Stimulated activated CD8-positive, alpha-beta memory T cell treated with anti-CD3 and anti-CD28 coated beads, Interleukin-15, amount 100 ng/mL, for 24 hours (primary cell): ENCODE data around the gene GJC2.

Experiments
- DNase-seq: peaks from one replicate; pipeline ENCODE4 v3.0.0-alpha.2; 2020; ENCODE audit warnings: low read depth

The GJC2 gene

DNA sequence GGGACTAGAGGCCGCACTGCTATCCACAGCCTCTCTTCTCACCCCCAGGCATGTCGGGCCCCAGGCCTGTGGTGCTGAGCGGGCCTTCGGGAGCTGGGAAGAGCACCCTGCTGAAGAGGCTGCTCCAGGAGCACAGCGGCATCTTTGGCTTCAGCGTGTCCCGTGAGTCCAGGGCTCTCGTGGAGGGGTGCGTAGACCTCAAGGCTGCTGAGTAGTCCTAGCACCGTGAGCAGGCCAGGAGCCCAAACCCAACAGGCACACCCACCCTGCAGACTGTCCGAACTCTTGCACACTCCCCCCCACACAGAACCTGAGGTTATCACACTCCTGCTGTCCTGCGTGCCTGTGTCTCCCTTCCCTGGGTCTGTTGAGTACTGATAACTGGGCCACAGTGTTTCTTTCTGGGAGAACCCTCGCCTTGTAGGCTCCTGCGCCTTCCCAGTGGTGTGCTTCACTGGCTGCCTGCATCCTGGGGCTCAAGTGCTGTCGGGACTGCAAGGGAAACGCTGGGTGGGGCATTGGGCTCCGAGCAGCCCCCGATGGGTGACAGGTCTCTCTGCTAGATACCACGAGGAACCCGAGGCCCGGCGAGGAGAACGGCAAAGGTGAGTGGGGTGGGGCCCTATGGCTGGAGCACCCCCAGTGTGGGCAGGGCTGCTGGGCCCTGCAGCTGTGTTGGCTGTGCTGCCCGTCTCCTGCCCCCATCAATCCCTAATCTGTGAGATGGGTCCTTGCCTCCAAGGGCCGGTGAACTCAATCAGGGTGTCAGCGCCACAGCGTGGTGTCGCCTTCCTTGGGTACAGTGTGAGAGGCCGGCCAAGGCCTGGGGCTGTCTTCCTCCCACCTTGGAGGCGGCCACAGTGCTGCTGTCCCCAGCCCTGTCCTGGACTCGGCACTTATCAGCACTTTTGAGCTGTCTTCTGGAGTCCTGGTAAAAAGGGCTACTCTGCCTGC, 4.0 kb upstream of the GJC2 start:
- no peak for DNase-seq

DNA sequence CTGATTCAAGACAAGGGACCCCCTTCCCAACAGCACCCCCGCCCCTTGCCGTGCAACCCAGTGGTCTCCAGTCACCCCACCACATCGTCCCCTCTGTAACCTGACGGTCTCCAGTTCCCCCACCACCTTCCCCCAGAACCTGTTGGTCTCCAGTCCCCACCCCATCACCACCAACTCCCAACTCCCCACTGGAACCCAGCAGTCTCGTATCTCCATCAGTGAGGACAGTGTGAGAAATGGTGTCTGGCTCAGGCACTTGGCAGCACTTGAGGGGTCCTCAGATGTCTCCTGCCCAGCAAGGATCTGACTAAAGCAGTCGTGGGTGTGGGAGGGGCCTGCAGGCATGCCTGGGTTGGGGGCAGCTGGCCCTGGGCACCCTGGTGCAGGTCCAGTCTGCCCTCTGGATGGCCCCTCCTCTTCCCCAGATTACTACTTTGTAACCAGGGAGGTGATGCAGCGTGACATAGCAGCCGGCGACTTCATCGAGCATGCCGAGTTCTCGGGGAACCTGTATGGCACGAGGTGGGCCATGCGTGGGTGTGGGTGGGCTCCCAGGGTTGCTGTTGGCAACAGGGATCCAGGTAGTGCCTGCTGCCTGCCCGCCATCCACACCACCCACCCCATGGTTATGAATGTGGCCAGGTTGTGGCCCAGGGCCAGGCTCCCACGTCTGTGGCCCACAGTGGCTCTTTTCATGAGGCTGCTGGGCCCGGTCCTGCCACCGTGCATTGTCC, 3.1 kb upstream of the GJC2 start:
- DNase-seq = no peak

DNA sequence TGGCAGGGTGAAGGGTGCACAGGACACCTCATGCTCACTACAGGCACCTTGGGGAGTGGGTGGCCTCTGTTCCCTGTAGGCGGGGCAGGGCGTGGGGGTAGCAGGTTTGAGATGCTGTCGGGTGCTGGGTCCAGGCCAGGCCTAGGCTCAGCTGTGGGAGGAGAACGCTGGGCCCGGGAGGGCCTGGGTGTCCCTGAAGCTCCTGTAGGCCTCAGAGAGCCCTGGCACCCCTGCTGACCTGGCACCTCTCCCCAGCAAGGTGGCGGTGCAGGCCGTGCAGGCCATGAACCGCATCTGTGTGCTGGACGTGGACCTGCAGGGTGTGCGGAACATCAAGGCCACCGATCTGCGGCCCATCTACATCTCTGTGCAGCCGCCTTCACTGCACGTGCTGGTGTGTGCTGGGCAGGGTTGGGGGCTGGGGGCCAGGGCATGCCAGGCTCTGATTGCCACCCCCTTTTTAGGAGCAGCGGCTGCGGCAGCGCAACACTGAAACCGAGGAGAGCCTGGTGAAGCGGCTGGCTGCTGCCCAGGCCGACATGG, 2.5 kb upstream of the GJC2 start:
- no peak for DNase-seq

DNA sequence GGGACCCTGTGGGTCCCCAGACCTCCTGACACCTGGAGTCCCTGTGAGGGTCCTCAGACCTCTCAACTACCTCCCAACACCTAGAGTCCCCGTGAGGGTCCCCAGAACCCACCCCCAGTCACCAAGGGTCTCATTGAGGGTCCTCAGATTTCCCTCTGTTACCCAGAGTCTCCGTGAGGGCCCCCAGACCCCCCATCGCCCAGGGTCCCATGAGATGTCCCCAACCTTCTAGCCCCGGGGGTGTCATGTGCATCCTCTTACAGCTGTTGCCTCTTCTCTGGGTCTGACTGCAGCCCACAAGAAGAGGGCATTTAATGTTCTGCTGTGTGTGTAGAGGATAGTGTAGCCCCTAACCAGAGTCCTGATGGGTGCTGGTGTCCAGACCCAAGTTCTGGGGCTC, 2.0 kb upstream of the GJC2 start:
- DNase-seq = no peak

DNA sequence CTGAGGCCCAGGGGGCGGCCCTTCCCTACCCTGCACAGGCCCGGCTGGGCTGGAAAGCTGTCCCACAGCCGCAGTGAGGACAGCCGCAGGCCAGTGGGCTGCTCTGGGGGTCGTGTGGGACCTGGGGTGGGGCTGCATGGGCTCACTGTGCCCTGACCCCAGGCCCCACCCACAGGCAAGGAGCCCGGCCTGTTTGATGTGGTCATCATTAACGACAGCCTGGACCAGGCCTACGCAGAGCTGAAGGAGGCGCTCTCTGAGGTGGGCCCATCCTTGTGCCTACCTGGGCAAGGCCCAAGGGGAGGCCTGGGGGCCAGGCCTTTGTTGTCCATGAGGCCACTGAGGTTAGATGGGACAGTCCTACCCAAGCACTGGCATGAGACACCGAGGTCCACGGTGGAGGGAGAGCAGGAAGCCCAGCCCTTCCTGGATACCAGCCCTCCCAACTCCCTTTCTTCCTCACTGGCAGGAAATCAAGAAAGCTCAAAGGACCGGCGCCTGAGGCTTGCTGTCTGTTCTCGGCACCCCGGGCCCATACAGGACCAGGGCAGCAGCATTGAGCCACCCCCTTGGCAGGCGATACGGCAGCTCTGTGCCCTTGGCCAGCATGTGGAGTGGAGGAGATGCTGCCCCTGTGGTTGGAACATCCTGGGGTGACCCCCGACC, 1.4 kb upstream of the GJC2 start:
- DNase-seq = no peak

DNA sequence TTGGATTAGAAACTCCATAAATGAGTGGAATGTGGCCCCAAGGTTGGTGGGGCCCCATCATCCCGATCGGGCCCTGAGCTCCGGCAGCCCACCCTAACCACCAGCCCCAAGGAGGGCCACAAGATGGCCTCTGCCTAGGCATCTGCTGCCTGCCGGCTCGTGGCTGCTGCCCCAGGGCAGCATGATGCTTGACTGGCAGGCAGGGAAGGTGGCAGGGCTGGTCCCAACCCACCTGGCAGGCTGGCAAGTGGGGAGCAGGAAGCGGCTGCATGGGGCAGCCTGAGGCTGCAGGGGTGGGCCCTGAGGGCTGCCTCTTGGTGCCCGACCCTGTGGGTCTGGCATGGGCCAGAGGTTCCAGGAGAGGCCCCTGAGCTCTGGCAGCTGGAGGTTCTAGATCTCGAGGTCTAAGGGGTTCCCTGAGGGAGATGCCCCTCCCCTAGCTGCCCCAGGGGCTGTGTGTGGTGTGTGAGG, 760 bp upstream of the GJC2 start:
- no peak for DNase-seq

DNA sequence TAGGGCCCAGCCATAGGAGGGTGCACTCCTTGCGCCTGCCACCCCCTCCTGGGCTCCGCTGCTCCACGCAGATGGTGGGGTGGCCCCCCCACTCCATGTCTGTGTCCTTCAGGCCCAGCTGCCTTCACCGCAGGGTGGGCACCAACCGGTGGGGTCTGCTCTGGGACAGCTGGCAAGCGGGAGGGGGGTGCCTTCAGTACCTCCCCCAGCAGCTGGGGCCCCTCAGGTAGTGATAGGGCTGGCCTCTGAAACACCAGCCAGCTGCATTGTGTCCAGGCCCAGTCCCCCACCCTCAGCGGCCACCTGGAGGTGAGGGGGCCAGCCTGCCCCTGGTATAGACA, 360 bp downstream of the GJC2 start:
- DNase-seq = no peak

DNA sequence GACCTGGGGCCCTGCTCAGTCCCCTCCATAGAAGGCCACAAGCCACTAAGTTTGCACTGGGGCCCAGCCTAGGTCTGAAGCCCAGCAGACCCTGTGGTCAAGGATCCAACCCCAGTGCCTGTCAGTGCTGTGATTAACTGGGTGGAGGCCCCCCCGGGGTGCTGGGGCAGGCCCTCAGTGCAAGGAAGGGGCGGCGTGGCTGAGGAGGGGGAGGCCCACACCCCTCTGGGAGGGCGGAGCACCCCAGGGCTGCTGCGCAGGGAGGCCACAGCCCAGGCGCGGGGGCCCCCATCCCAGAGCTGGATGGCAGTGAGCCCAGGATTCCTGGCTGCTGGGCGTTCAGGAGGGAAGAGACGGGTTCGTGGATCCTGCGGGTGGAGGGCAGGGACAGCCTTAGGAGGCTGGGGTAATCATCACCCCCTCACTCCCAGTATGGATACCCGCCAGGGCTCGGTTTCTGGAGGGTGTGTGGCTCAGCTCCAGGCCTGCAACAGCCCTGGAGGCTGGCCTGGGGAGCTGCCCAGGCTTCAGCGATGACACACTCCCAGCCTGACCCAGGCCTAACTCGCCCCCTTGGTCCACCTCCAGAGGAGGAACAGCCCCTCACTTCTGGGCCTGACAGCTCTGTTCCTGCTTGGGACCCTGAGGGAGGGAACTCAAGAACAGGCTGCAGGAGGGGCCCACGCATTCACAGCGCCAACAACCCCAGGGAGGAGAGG, 890 bp downstream of the GJC2 start:
- DNase-seq = no peak

DNA sequence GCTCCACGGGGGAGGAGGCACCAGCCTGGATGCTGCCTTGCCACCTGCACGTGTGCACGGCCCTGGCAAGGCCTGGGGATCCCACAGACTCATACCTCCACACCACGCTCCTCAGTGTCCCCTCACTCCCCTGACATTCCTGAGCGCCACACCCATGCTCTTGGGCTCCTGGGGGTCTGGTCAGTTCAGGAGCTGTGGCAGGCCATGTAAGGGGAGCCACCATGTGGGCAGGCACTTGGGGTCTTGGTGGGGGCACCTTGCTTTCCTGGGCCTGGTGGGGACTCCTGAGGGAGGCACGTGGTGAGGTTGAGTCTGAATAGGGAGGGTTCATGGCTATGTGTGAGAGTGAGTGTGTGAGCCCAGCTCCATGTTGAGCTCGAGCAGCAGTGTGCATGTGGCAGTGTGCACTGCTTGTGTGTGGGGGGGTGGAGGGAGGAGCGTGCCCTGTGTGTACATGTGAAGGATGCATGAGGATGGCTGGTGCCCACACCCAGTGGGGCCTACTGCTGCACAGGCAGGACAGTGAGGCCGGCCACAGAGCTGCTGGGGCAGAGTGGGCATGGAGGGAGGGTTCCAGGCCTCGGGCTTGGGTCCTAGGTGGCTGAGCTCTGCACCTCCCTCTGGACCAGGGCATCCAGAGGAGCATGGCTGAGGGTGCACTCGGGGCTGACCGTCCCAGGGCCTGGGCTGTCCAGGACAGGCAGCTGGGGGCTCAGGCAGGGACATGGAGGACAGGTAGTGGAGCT, 1.6 kb downstream of the GJC2 start:
- no peak for DNase-seq

DNA sequence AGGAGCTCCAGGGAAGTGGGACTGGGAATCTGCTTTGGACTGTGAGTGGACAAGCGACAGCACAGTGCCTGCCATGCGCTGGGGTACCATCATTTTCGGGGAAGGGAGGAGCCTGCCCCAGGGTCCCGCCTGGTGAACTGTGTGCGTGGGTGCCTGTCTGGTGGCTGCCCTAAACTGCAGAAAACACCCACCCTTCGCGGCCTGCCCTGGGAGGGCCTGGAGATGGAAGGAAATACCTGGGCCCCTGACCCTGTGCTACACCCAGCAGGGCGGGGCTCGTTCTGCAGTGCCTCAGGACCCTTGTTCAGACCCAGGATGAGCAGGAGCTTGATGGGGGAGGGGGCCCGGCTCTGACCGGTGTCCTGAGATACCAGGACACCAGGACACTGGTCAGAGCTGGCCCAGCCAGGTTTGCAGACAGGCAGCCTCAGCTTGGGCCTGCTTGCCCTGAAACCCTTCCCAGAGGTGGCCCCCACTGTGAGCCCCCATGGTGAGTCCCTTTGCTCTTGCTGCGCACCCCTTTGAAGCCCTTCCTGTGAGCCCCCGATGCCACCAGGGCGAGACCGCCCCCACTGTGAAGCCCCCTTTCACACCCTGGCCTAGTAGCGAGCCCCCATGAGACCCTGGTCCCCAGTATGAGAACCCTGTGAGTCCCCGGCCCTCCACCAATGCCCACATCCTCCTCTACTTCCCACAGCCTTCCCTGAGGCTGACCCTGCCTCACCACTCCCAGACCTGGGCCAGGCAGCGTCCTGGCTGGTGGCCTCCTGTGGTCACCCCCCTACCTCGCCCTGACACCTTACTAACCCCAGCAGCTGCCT, 2.6 kb downstream of the GJC2 start:
- DNase-seq = no peak

DNA sequence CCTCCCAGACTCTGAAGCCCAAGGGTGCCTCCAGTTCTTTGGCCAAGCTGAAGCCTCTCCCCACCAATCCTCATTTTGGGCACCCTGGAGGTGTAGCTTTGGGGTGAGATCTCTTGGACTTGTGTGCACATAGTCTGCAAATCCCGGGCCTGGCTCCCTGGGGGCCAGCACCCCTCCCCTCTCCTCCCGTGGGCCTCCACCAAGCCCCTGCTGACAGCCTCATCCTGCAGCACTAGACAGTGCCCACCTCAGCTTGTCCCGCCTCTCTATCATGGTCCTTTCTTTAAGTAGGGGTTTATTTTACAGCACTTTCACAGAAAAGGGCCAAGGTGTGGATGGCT, 3.2 kb downstream of the GJC2 start:
- DNase-seq = no peak

DNA sequence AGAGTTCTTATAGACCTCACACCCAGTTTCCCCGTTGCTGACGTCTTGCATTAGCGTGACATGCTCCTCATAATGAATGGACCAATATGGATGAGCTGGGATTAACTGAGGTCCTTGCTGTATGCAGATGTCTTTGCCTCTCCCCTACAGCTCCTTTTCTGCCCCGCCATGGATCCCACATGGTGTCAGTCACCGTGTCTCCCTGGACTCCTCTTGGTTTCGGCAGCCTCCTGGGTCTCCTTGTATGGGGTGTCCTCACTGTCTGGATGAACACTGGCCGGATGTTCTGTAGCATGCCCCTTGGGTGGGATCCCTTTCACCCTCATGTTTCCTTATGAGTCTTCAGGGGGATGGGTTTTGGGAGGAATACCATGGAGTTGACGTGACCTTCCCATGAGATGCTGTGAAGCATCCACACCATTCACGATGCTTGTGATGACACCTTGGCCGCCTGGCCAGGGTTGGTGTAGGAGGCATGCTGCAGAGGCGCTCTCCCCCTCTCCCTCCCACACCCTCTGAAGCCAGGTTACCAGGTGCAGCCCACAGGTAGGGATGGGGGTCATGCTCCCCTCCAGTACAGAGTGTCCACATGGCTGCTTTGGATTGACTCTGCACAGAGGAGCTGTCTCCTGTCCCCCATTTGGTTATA, 4.4 kb downstream of the GJC2 start:
- no peak for DNase-seq

DNA sequence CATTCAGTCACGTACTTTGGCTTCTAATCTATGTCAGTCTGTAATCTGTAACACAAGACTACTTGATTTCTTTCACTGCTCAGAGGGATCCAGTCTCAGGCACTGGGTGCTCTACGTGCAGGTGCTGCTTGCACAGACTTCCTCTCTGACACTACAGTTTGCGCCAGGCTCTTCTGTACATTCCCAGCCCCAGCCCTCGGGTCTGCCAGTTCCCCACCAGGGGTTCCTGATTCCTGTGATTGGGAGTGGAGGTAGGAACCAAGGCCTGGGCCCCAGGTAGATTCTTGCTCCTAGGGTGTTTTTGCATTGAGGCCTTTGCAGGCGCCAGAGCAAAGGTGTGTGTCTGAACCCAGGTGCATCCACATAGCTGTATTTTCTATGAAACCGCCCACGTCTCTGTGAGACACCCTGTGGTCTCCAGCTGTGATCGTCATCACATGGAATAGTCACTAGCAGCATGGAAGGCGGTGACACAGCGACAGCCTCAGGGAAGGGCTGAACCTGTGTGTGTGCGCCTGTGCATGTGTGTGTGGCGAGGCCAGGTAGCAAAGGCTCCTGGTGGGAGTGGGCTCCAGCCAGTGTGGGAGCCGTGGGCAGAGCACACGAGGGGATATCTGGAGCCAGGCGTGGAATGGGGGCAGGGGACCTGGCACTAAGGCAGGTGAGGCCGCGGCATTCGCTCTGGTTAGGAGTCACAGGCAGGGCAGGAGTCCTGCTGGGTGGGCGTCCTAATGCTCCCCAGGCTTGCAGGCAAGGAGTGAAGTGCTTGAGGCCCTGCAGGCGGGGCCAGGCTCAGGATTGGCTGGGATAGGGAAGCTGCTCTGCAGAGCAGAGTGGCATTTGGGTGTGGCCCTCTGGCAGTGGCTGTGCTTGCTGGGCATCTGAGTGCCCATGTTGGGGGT, 5.2 kb downstream of the GJC2 start:
- DNase-seq = no peak

DNA sequence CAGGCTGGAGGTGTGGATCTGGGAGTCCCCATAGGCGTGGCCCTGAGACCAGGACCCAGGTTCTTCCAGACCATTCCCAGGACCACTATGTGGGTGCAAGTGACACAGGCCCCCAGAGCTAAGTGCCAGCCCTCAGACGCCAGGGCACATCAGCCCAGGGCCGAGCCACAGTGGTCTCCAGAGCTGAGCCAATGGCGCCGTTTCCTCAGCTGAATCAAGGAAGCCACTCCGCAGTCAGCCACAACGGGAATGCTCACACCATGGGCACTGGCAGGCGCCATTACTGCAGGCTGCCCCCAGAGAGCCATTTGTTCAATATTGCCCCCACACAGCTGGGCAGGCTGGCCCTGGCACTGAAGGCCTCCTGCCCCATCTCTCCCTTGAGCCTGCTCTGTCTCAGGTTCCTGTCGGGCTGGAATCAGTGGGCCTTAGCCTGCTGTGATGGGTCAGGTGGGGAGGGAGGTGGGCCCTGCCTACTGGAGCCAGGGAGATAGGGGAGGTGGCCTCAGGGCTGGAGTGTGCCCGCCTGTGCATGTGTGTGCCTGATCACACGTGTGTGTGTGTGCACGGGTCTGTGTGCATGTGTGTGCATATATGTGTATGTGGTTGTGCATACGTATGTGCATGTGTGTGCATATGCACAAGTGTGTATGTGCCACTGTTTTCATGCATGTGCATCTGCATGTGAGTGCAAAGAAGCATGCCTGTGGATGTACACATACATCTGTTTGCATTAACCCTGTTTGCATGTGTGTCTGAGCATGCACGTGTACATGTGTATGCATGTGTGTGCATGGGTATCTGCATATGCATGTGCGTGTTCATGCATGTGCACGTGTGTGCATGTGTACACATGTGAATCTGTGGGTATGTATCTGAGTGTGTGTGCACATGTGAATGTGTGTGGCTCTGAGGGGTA, 6.1 kb downstream of the GJC2 start:
- no peak for DNase-seq

DNA sequence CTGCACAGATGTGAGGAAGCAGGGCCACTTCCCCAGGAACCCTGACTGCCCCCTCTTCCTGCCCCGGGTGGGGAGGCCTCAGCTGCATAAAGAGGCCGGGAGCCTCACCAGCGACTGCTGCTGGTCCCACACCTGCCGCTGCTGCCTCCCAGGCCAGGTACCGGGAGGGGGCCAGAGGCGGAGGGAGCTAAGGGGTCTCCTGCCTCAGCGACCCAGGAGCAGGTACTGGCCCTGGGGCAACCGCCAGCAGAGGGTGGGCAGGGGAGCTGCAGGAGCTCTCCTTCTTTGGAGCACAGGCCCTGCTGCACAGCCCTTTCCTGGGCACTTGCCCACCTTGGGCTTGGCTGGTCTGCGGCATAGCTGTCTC, 6.8 kb downstream of the GJC2 start:
- no peak for DNase-seq

DNA sequence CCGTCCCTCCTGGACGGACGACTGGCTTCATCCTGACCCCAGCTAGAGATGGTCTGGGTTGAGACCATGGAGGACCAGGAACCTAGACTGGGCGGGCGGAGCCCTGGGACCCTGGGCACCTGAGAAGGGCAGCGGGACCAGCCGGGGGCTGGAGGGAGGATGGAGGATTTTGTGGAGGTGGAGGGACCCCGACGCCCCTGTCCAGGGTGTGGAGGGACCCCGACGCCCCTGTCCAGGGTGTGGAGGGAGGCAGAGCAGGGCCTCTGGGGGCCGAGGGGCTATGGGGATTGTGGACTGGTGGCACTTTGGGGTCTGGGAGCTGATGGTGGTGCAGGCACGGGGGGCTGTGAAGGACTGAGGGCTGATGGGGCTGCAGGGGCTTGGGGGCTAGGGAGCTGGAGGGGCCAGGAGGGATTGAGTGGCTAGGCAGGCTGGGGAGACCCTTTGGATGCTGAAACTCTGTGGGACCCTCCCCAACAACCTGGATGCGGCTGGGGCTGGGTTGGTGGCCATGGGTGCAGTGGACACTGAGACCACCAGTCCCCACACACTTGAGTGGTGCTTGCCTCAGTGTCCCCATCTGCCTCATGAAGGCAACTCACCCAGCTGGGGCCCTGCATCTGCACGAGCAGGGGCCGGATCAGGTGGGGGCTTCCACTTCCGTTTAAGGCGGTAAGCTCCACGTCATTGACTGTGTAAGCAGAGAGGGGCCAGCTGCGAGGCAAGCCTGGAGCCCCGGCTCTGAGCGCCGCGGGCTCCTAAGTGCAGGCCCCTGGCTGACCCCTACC, 7.4 kb downstream of the GJC2 start:
- no peak for DNase-seq

DNA sequence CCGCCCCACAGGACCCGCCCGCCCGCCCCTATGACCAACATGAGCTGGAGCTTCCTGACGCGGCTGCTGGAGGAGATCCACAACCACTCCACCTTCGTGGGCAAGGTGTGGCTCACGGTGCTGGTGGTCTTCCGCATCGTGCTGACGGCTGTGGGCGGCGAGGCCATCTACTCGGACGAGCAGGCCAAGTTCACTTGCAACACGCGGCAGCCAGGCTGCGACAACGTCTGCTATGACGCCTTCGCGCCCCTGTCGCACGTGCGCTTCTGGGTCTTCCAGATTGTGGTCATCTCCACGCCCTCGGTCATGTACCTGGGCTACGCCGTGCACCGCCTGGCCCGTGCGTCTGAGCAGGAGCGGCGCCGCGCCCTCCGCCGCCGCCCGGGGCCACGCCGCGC, 8.0 kb downstream of the GJC2 start:
- no peak for DNase-seq
